ENCODE data around the gene HERPUD1. TPM values are rescaled to one million over a fixed set of nuclear protein-coding genes. Genes with fewer than 3 reads are reported as not detected.

The HERPUD1 gene
- total RNA-seq, 2 experiments from 2014 or later = 217 to 227 TPM

DNA sequence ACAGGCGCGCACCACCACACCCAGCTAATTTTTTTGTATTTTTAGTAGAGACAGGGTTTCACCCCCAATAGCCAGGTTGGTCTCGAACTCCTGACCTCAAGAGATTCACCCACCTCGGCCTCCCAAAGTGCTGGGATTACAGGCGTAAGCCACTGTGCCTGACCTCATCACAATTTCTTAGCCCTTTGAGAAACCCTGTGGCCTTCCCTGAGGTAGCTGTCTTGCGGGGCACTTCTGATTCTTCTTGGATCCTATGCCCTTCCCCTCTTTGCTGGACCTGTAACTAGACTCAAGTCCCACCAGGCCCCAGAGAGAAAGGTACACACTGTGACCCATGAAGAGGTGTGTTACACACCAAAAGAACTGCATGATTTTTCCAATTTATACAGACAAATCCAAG is 16.3 kb downstream of the HERPUD1 start:
- H3K4me1 ChIP-seq (ENCODE audit: insufficient read depth, low read length) = peaks cover 5% of the 10 kb centered on the region
- no peak for DNase-seq
- no peaks in the 10 kb centered on the region for H3K27me3 ChIP-seq (ENCODE audit: control insufficient read depth in 1 of 2, insufficient read depth in 2 of 2, low read length in 2 of 2)
- no peak overlapping the region for H3K4me3 ChIP-seq (ENCODE audit: low read length)
- POLR2A ChIA-PET = interaction anchor here (1.3 to 7.5 kb wide), 2 partner anchors 10 to 15 kb away, joined by 5 to 51 read pairs; partner anchors contain the start of gene HERPUD1
- no peak overlapping the region for H3K27ac Mint-ChIP-seq
- peaks cover 33% of the 10 kb centered on the region for H3K36me3 ChIP-seq (ENCODE audit: insufficient read depth, low read length)
- H3K4me1 Mint-ChIP-seq (ENCODE audit: low read depth) = no peaks in the 10 kb centered on the region
- H3K9me3 Mint-ChIP-seq = no peaks in the 10 kb centered on the region
- H3K9me3 ChIP-seq (ENCODE audit: control insufficient read depth in 1 of 2, insufficient read depth in 1 of 2, low read length in 2 of 2) = no peaks in the 10 kb centered on the region
- CTCF ChIA-PET = no interaction called here
- ATAC-seq (ENCODE audit: poor library complexity) = no peak
- intact Hi-C loops (cut with DNase I, micrococcal nuclease) = no loop called here
- H3K4me3 Mint-ChIP-seq = no peak overlapping the region
- TF ChIP-seq, protein P1, sequence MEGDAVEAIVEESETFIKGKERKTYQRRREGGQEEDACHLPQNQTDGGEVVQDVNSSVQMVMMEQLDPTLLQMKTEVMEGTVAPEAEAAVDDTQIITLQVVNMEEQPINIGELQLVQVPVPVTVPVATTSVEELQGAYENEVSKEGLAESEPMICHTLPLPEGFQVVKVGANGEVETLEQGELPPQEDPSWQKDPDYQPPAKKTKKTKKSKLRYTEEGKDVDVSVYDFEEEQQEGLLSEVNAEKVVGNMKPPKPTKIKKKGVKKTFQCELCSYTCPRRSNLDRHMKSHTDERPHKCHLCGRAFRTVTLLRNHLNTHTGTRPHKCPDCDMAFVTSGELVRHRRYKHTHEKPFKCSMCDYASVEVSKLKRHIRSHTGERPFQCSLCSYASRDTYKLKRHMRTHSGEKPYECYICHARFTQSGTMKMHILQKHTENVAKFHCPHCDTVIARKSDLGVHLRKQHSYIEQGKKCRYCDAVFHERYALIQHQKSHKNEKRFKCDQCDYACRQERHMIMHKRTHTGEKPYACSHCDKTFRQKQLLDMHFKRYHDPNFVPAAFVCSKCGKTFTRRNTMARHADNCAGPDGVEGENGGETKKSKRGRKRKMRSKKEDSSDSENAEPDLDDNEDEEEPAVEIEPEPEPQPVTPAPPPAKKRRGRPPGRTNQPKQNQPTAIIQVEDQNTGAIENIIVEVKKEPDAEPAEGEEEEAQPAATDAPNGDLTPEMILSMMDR (IDR thresholded peaks at IDR 0.05) = no peak
- peaks cover 23% of the 10 kb centered on the region for H3K36me3 Mint-ChIP-seq (ENCODE audit: low read depth)
- no peak overlapping the region for H3K27ac ChIP-seq (ENCODE audit: low read depth in 1 of 2, low read length in 2 of 2)
- H3K27me3 Mint-ChIP-seq = no peaks in the 10 kb centered on the region

DNA sequence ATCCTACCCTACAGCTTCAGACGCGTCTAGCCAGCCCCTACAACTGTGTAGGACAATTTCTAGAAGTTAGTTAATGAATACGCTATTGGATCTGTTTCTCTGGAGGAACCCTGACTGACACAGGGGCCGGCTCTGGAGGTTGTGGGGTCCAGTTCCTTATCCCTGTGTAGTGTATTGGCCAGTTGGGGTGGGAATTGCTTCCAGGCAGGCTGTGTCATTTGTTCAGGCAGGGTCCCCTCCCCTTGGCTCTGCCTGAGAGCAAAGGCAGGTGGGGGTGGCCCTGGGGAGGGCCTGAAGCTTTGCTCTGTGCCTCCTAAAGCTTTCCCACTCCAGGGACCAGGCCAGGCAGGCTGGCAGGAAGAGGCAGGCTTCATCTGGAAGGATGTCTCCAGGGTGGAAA is 18.1 kb downstream of the HERPUD1 start:
- DNase-seq (no peak), ATAC-seq (ENCODE audit: poor library complexity) (no peak)
- Histone ChIP-seq H3K4me1 (ENCODE audit: insufficient read depth, low read length) (peaks cover 5% of the 10 kb centered on the region), H3K27me3 (ENCODE audit: control insufficient read depth in 1 of 2, insufficient read depth in 2 of 2, low read length in 2 of 2) (no peaks in the 10 kb centered on the region), H3K9me3 (ENCODE audit: control insufficient read depth in 1 of 2, insufficient read depth in 1 of 2, low read length in 2 of 2) (no peaks in the 10 kb centered on the region), H3K27ac (ENCODE audit: low read depth in 1 of 2, low read length in 2 of 2) (no peak overlapping the region), H3K36me3 (ENCODE audit: insufficient read depth, low read length) (peaks cover 15% of the 10 kb centered on the region), H3K4me3 (ENCODE audit: low read length) (no peak overlapping the region)
- TF ChIP-seq, protein P1 (IDR thresholded peaks at IDR 0.05) = no peak
- no peaks in the 10 kb centered on the region for H3K27me3 Mint-ChIP-seq
- H3K4me3 Mint-ChIP-seq = no peak overlapping the region
- H3K27ac Mint-ChIP-seq = no peak overlapping the region
- peaks cover 6% of the 10 kb centered on the region for H3K36me3 Mint-ChIP-seq (ENCODE audit: low read depth)
- H3K4me1 Mint-ChIP-seq (ENCODE audit: low read depth) = no peaks in the 10 kb centered on the region
- ChIA-PET POLR2A (interaction anchor here (0.7 to 1.8 kb wide), 3 partner anchors 9 to 236 kb away, joined by 3 to 7 read pairs (median 4); partner anchors contain the start of genes PSME3IP1 and RSPRY1), CTCF (no interaction called here)
- intact Hi-C loops (cut with DNase I, micrococcal nuclease) = no loop called here
- no peaks in the 10 kb centered on the region for H3K9me3 Mint-ChIP-seq

DNA sequence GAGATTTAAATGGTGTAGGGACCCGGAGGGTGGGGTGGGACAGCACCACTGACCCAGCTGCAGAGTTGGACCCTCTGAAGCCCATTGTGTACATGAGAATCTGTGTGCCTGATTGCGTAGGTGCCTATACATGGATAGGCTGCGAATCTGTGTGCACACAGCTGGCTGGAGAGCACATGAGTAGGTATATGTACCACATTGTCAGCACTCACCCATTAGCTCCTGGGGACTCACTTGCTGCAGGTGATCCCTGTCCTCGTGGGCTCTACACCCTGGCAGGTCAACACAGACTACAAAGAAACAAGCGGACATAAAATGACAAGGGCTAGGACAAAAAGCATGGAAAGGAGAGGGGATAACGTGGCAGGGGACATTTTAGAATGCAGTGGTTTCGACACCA is 18.5 kb downstream of the HERPUD1 start:
- Histone ChIP-seq H3K9me3 (ENCODE audit: control insufficient read depth in 1 of 2, insufficient read depth in 1 of 2, low read length in 2 of 2) (no peaks in the 10 kb centered on the region), H3K36me3 (ENCODE audit: insufficient read depth, low read length) (peaks cover 11% of the 10 kb centered on the region), H3K4me1 (ENCODE audit: insufficient read depth, low read length) (peaks cover 5% of the 10 kb centered on the region), H3K4me3 (ENCODE audit: low read length) (no peak overlapping the region), H3K27me3 (ENCODE audit: control insufficient read depth in 1 of 2, insufficient read depth in 2 of 2, low read length in 2 of 2) (no peaks in the 10 kb centered on the region), H3K27ac (ENCODE audit: low read depth in 1 of 2, low read length in 2 of 2) (no peak overlapping the region)
- ChIA-PET POLR2A (interaction anchor here (0.7 to 1.8 kb wide), 4 partner anchors 9 to 235 kb away, joined by 3 to 7 read pairs (median 4); partner anchors contain the start of genes PSME3IP1 and RSPRY1), CTCF (no interaction called here)
- H3K36me3 Mint-ChIP-seq (ENCODE audit: low read depth) = peaks cover 4% of the 10 kb centered on the region
- no peak overlapping the region for H3K4me3 Mint-ChIP-seq
- no peaks in the 10 kb centered on the region for H3K9me3 Mint-ChIP-seq
- TF ChIP-seq, protein P1 (IDR thresholded peaks at IDR 0.05) = no peak
- intact Hi-C loops (cut with DNase I, micrococcal nuclease) = no loop called here
- H3K27me3 Mint-ChIP-seq = no peaks in the 10 kb centered on the region
- H3K27ac Mint-ChIP-seq = no peak overlapping the region
- no peaks in the 10 kb centered on the region for H3K4me1 Mint-ChIP-seq (ENCODE audit: low read depth)
- DNase-seq (no peak), ATAC-seq (ENCODE audit: poor library complexity) (no peak)

Data from CD4-positive, alpha-beta T cell (primary cell).